Heart right ventricle (tissue), 16 donors: ENCODE data around the gene PACS2. TPM values are rescaled to one million over a fixed set of nuclear protein-coding genes. Genes with fewer than 3 reads are reported as not detected.

Experiments
- ATAC-seq, 8 donors: fragments of 200-7000 bp; cut with Tn5 transposase; one replicate each; pipeline ENCODE4 v1.9.1; 2020; ENCODE audit warnings: mild to moderate bottlenecking in 8 of 8, moderate library complexity in 8 of 8, moderate number of reproducible peaks in 1 of 8
- DNase-seq, 2 donors: peaks; one replicate each; pipeline ENCODE4 v3.0.0-alpha.2; 2020
- H3K27ac ChIP-seq, 10 donors: fragments of 200-600 bp; sonication (generic) in 2 of 10; one replicate each; pipeline versions ENCODE4 v1.5.0 to v1.8.0; 2020 to 2022; ENCODE audit warnings: mild to moderate bottlenecking in 3 of 10
- H3K27me3 ChIP-seq, 7 donors: fragments of 200-600 bp; one replicate each; pipeline ENCODE4 v1.8.0; 2021 to 2022; ENCODE audit warnings: mild to moderate bottlenecking in 2 of 7
- H3K36me3 ChIP-seq, 9 donors: fragments of 200-600 bp; sonication (generic) in 1 of 9; one replicate each; pipeline versions ENCODE4 v1.5.0 to v1.8.0; 2020 to 2022; ENCODE audit warnings: mild to moderate bottlenecking in 2 of 9
- H3K4me1 ChIP-seq, 9 donors: fragments of 200-600 bp; sonication (generic) in 1 of 9; one replicate each; pipeline versions ENCODE4 v1.5.0 to v1.8.0; 2020 to 2022; ENCODE audit warnings: mild to moderate bottlenecking in 4 of 9
- H3K4me3 ChIP-seq, 10 donors: fragments of 200-600 bp; sonication (generic) in 2 of 10; one replicate each; pipeline versions ENCODE4 v1.5.0 to v1.8.0; 2020 to 2022; ENCODE audit warnings: mild to moderate bottlenecking in 7 of 10, moderate library complexity in 2 of 10
- H3K9me3 ChIP-seq, 11 donors: fragments of 200-600 bp in 10 of 11; sonication (generic) in 2 of 11; one replicate each; pipeline versions ENCODE4 v1.5.0 to v1.8.0; 2013 to 2022; ENCODE audit warnings: mild to moderate bottlenecking in 2 of 11, control low read depth in 1 of 11, moderate library complexity in 1 of 11
- CTCF ChIP-seq, 9 donors: fragments of 200-600 bp; sonication (generic) in 2 of 9; IDR thresholded peaks; one replicate each; pipeline versions ENCODE4 v1.5.0 to v1.8.0; 2021 to 2022; ENCODE audit warnings: antibody characterized with exemption in 9 of 9, mild to moderate bottlenecking in 5 of 9, moderate library complexity in 1 of 9
- WGBS, 2 donors: extraction: QIAGEN DNeasy Blood & Tissue Kit; methylation state at CpG; one replicate each; pipeline ENCODE4 v1.1.7; 2013; ENCODE audit warnings: inconsistent platforms in 1 of 2; 5-methylcytosine and 5-hydroxymethylcytosine counted together
- intact Hi-C, 10 donors: fragments of 100-400 bp; cut with DNase I; formaldehyde crosslinking; loops; one replicate each; pipeline versions ENCODE4 v1.11.1 to v1.14.2; 2022
- polyA plus RNA-seq, 2 donors: library from polyadenylated mRNA; stranded (reverse); fragments of 200-250 nt; gene quantifications; one replicate each; pipeline ENCODE4 v1.2.3, GENCODE V29; 2013
- total RNA-seq, 10 donors: library from RNA; stranded (reverse); fragmentation: NEBNext Ultra II Directional in 3 of 10; extraction: Animal tissue kit (Norgen Biotek cat#: 25700) in 3 of 10; gene quantifications; one replicate each; pipeline versions ENCODE4 v1.2.1 to v1.2.4, GENCODE V29; 2021 to 2023
- donor health status: Arrhythmogenic right ventricular cardiomyopathy.
- donor health status: ischemic (EF 13 %, LVEDD 7.1; RV severe dilation, severe dysfunction).
- donor health status: healthy with polysubstance abuse.
- donor health status: DM: no; HTN: yes; CAD: no.
- donor health status: DM: no; HTN: no; CAD: no.
- donor health status: ischemic (EF 25% LVEDD 6.9; RV normal size, moderate dysfunction).
- donor health status: ischemic (EF 25% LVEDD 5.7; RV mildly dilated, moderate dysfunction).
- donor health status: healthy.
- donor health status: DM: yes; HTN: yes; CAD: no.
- donor health status: Ischemic cardiomyopathy.
- donor health status: ischemic (EF 35%, LVEDD 5.7; RV mildly dilated, moderate dysfunction).
- donor health status: nonischemic (EF 11% LVEDD 7.7; RV severe dilation, severe dysfunction).
- donor health status: DM: yes; HTN: yes; CAD: no.
- donor health status: PGD.
- donor health status: ischemic (EF 29% LVEDD 5.4; RV normal size, mild dysfunction).
- donor health status: nonischemic (EF 23%, LVEDD 6.1; RV moderate dilation, normal function).

Gene PACS2
- total and polyA plus RNA-seq, 12 donors = 41.8 to 123 (median 54.6) TPM

DNA sequence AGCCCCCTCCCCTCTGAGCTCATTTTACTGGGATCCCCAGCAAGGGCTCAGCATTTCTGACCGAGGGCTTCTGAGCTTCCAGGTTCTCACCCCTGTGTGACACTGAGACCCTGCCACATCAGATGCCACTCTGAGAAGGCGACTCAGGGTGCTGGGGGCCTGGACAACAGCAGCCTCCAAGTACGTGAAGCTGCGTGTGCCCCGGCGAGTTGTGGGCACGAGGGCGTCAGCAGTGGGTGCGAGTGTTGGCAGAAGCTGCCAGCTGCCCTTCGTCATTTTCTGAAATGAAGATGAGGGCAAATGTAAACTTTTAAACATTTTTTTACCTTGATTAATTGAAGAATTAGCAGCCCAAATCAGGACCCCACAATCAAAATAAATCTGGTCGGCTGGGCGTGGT lies 51.1 kb downstream of the PACS2 start:
- intact Hi-C loops = loop anchor here in 1 of 10 donors (5.0 kb wide), 1 partner anchor 162 kb away; the partner anchor contains the start of gene TMEM121
- no peaks in the 10 kb centered on the region for H3K27me3 ChIP-seq
- peaks cover 0 to 4% (median 0%) of the 10 kb centered on the region in 11 donors for H3K9me3 ChIP-seq
- no peak overlapping the region for H3K4me3 ChIP-seq
- peaks cover 0 to 7% (median 0%) of the 10 kb centered on the region in 9 donors for H3K4me1 ChIP-seq
- no peak for ATAC-seq
- no peak for TF ChIP-seq CTCF (IDR thresholded peaks at IDR 0.05)
- DNase-seq = no peak
- peaks cover 0 to 49% (median 11%) of the 10 kb centered on the region in 9 donors for H3K36me3 ChIP-seq
- WGBS, 2 donors = 96 to 99% methylated on average over 12 of the region's 12 CpGs
- H3K27ac ChIP-seq = no peak overlapping the region

- Histone ChIP-seq H3K27me3 (no peaks in the 10 kb centered on the region), H3K4me3 (no peak overlapping the region), H3K27ac (no peak overlapping the region), H3K9me3 (peaks cover 0 to 4% (median 0%) of the 10 kb centered on the region in 11 donors), H3K36me3 (peaks cover 0 to 43% (median 4%) of the 10 kb centered on the region in 9 donors), H3K4me1 (peaks cover 0 to 12% (median 0%) of the 10 kb centered on the region in 9 donors)
- TF ChIP-seq CTCF (IDR thresholded peaks at IDR 0.05) = no peak
- WGBS, 2 donors = 95 to 96% methylated on average over 23 of the region's 23 CpGs
- intact Hi-C loops = loop anchor here in 1 of 10 donors (5.0 kb wide), 1 partner anchor 161 kb away; the partner anchor contains the start of gene TMEM121
- no peak for DNase-seq
- ATAC-seq = no peak
These were observed 52.0 kb downstream of the PACS2 start for GRCh38 chr14:105366386-105367074.

DNA sequence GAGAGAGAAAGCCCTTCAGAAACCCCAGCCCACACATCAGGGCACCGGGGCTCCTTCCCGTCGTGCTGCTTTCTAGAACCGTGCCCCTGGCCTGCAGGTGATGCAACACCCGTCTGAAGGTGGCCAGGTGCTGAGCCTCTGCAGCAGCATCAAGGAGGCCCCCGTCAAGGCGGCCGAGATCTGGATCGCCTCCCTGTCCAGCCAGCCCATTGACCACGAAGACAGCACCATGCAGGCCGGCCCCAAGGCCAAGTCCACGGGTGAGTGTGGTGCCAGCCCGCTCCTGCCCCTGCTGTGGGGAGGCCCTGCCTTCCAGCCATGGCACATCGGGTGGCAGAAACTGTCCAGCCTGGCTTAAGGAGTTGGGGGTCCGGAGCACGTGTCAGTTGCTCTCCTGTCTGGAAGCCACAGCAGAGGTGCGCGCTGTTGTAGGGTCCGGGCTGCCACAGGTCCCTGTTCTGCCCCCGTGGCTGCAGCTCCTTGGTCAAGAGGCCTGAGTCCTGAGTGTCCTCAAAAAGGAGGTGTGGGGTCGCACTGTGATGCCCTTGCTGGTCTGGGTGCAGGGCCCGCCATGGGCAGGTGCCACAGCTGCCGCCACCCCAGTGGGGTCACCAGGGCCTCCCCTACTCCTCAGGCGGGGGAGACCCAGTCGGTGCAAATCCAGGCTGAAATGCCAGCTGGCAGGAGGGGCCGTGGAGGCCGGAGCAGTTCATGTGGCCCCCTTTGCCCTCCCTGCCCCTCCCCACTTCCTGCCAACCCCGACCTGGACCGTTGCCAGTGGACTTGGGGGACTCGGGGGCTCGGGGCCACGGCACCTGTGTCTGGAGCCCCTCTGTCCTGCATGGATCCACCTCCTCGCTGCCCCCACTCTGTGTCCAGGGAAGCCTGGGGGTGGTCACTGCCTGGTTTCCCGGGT lies 52.8 kb downstream of the PACS2 start:
- Histone ChIP-seq H3K9me3 (peaks cover 0 to 4% (median 0%) of the 10 kb centered on the region in 11 donors), H3K27me3 (no peaks in the 10 kb centered on the region), H3K36me3 (peaks cover 0 to 50% (median 4%) of the 10 kb centered on the region in 9 donors), H3K4me3 (no peak overlapping the region), H3K27ac (no peak overlapping the region), H3K4me1 (peaks cover 0 to 12% (median 0%) of the 10 kb centered on the region in 9 donors)
- DNase-seq (peak in 1 of 2 donors; percentile 14), ATAC-seq (no peak)
- intact Hi-C loops = loop anchor here in 1 of 10 donors (5.0 kb wide), 1 partner anchor 160 kb away; the partner anchor contains the start of gene TMEM121
- no peak for TF ChIP-seq CTCF (IDR thresholded peaks at IDR 0.05)
- WGBS, 2 donors = 91 to 92% methylated on average over 34 of the region's 34 CpGs

GRCh38 chr14:105368032-105368417 lies 53.5 kb downstream of the PACS2 start:
- no peak for ATAC-seq
- intact Hi-C loops = loop anchor here in 1 of 10 donors (5.0 kb wide), 1 partner anchor 159 kb away; the partner anchor contains the start of gene TMEM121
- peaks cover 0 to 50% (median 4%) of the 10 kb centered on the region in 9 donors for H3K36me3 ChIP-seq
- no peaks in the 10 kb centered on the region for H3K9me3 ChIP-seq
- DNase-seq = peak in 1 of 2 donors; percentile 11
- H3K27me3 ChIP-seq = no peaks in the 10 kb centered on the region
- H3K4me3 ChIP-seq = no peak overlapping the region
- H3K27ac ChIP-seq = no peak overlapping the region
- TF ChIP-seq CTCF (IDR thresholded peaks at IDR 0.05) = no peak
- WGBS, 2 donors = 93 to 94% methylated on average over 20 of the region's 20 CpGs
- peaks cover 0 to 12% (median 0%) of the 10 kb centered on the region in 9 donors for H3K4me1 ChIP-seq
